GM19193 (cell line): ENCODE measurements around the gene MYL3.

ENCODE experiments used
- POLR2A ChIP-seq: IDR thresholded peaks from 4 replicates; pipeline ENCODE4 v1.6.1; 2011; ENCODE audit not compliant: insufficient read depth, insufficient read length; ENCODE audit errors: extremely low read depth

MYL3 gene

GRCh38 chr3:46820852-46821251, 42.4 kb downstream of the MYL3 start:
- TF ChIP-seq POLR2A: no peak

DNA sequence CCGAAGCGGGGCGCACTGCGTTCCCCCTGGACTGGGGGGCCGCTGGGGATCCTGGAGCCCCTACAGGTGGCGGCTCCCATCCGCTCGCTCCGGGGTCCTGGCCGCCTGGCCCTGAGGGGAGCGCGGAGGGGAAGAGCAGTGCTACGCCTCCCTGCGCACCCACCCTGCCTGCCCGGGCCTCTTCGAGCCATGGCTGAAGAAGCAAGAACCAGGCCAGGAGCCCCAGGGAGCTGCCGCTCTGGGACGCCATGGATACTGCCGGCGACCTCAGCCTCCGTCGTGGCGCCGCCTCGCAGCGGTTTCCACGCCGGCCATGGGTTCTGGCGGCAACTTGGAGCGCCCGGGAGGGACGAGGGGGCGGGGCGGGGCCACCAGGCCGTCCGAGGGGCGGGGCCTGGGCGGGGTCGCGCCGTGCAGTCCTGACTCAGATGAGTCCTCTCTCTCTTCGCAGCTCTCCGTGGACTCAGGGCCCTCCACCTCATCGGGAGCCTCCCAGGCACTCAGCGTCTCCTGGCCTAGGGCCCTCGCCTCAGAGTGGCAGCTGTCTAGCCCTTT, 50.9 kb downstream of the MYL3 start:
- TF ChIP-seq POLR2A: no peak

- TF ChIP-seq POLR2A: no peak
These were observed 51.5 kb downstream of the MYL3 start for GRCh38 chr3:46811615-46812236.
